Measurements from ENCODE around the gene NUMA1.

GRCh38 chr11:71962428-71963038 is 117.8 kb downstream of the NUMA1 start:
- TF ChIP-seq POLR2A (IDR thresholded peaks at IDR 0.05; ENCODE audit: low read length), result no peak
- TF ChIP-seq GATA1 (IDR thresholded peaks at IDR 0.05; ENCODE audit: low read depth, low read length), result no peak
